ENCODE results near the gene TEKT1.
"Not testable (repeated sequence)": the region's sequence is repeated elsewhere in the genome, so short reads cannot be mapped to it uniquely, and the experiment has no call there.

TEKT1 gene

GRCh38 chr17:6831661-6832263 lies at the start of gene TEKT1:
Gene TEKT1 (minus strand): TSS chr17:6831729. CDS start chr17:6830376, 1,353 bp downstream.
- DNase-seq, result no peak
- in situ Hi-C loops (cut with HindIII; ENCODE audit: low pct_ligation_motif_present, low pct_unique_long_range_greater_than_20kb, low sequenced_read_pairs), result no loop called here

GRCh38 chr17:6879221-6879975 lies 47.9 kb upstream of the TEKT1 start:
- DNase-seq; in situ Hi-C loops (cut with HindIII; ENCODE audit: low pct_ligation_motif_present, low pct_unique_long_range_greater_than_20kb, low sequenced_read_pairs): not testable (repeated sequence)

- DNase-seq; in situ Hi-C loops (cut with HindIII; ENCODE audit: low pct_ligation_motif_present, low pct_unique_long_range_greater_than_20kb, low sequenced_read_pairs): not testable (repeated sequence)
Observed at GRCh38 chr17:6875276-6875675, 43.7 kb upstream of the TEKT1 start.

GRCh38 chr17:6872936-6873335 lies 41.4 kb upstream of the TEKT1 start:
- in situ Hi-C loops (cut with HindIII; ENCODE audit: low pct_ligation_motif_present, low pct_unique_long_range_greater_than_20kb, low sequenced_read_pairs), result no loop called here
- DNase-seq, result no peak

- no peak for DNase-seq
- in situ Hi-C loops (cut with HindIII; ENCODE audit: low pct_ligation_motif_present, low pct_unique_long_range_greater_than_20kb, low sequenced_read_pairs), result no loop called here
Observed at GRCh38 chr17:6870841-6871240, 39.3 kb upstream of the TEKT1 start.

- in situ Hi-C loops (cut with HindIII; ENCODE audit: low pct_ligation_motif_present, low pct_unique_long_range_greater_than_20kb, low sequenced_read_pairs), result no loop called here
- DNase-seq, result no peak
Observed at GRCh38 chr17:6868582-6868981, 37.1 kb upstream of the TEKT1 start.

GRCh38 chr17:6867849-6868248 lies 36.3 kb upstream of the TEKT1 start:
- in situ Hi-C loops (cut with HindIII; ENCODE audit: low pct_ligation_motif_present, low pct_unique_long_range_greater_than_20kb, low sequenced_read_pairs), result no loop called here
- DNase-seq, result no peak

- no peak for DNase-seq
- in situ Hi-C loops (cut with HindIII; ENCODE audit: low pct_ligation_motif_present, low pct_unique_long_range_greater_than_20kb, low sequenced_read_pairs), result no loop called here
Observed at GRCh38 chr17:6862825-6863224, 31.3 kb upstream of the TEKT1 start.

GRCh38 chr17:6862122-6862521 lies 30.6 kb upstream of the TEKT1 start:
- no peak for DNase-seq
- in situ Hi-C loops (cut with HindIII; ENCODE audit: low pct_ligation_motif_present, low pct_unique_long_range_greater_than_20kb, low sequenced_read_pairs), result no loop called here

- no peak for DNase-seq
- in situ Hi-C loops (cut with HindIII; ENCODE audit: low pct_ligation_motif_present, low pct_unique_long_range_greater_than_20kb, low sequenced_read_pairs), result no loop called here
Observed at GRCh38 chr17:6857904-6858303, 26.4 kb upstream of the TEKT1 start.

- DNase-seq, result no peak
- in situ Hi-C loops (cut with HindIII; ENCODE audit: low pct_ligation_motif_present, low pct_unique_long_range_greater_than_20kb, low sequenced_read_pairs), result no loop called here
Observed at GRCh38 chr17:6857336-6857735, 25.8 kb upstream of the TEKT1 start.

GRCh38 chr17:6856051-6856450 lies 24.5 kb upstream of the TEKT1 start:
- in situ Hi-C loops (cut with HindIII; ENCODE audit: low pct_ligation_motif_present, low pct_unique_long_range_greater_than_20kb, low sequenced_read_pairs), result no loop called here
- DNase-seq, result no peak

- in situ Hi-C loops (cut with HindIII; ENCODE audit: low pct_ligation_motif_present, low pct_unique_long_range_greater_than_20kb, low sequenced_read_pairs), result no loop called here
- no peak for DNase-seq
Observed at GRCh38 chr17:6853764-6854442, 22.4 kb upstream of the TEKT1 start.

GRCh38 chr17:6848545-6849179 lies 17.1 kb upstream of the TEKT1 start:
- in situ Hi-C loops (cut with HindIII; ENCODE audit: low pct_ligation_motif_present, low pct_unique_long_range_greater_than_20kb, low sequenced_read_pairs); DNase-seq: not testable (repeated sequence)

GRCh38 chr17:6846138-6846537 lies 14.6 kb upstream of the TEKT1 start:
- DNase-seq; in situ Hi-C loops (cut with HindIII; ENCODE audit: low pct_ligation_motif_present, low pct_unique_long_range_greater_than_20kb, low sequenced_read_pairs): not testable (repeated sequence)

GRCh38 chr17:6844406-6844805 lies 12.9 kb upstream of the TEKT1 start:
- DNase-seq; in situ Hi-C loops (cut with HindIII; ENCODE audit: low pct_ligation_motif_present, low pct_unique_long_range_greater_than_20kb, low sequenced_read_pairs): not testable (repeated sequence)

GRCh38 chr17:6843241-6843880 lies 11.8 kb upstream of the TEKT1 start:
- in situ Hi-C loops (cut with HindIII; ENCODE audit: low pct_ligation_motif_present, low pct_unique_long_range_greater_than_20kb, low sequenced_read_pairs), result no loop called here
- peak; percentile 63 for DNase-seq

GRCh38 chr17:6841769-6842168 lies 10.2 kb upstream of the TEKT1 start:
- DNase-seq; in situ Hi-C loops (cut with HindIII; ENCODE audit: low pct_ligation_motif_present, low pct_unique_long_range_greater_than_20kb, low sequenced_read_pairs): not testable (repeated sequence)

All from ACHN (cell line).